Stomach (tissue), 4 donors: ENCODE data around the gene ING2.

ENCODE experiments used
- POLR2A ChIP-seq, 4 donors: fragments of 450-650 bp; IDR thresholded peaks; one replicate each; pipeline ENCODE4 v1.6.1; 2016; ENCODE audit warnings: antibody characterized with exemption in 4 of 4, control low read depth in 2 of 4, mild to moderate bottlenecking in 1 of 4, moderate library complexity in 1 of 4
- TF ChIP-seq, protein P1 (sequence below), 7 experiments: fragments of 450-650 bp in 4 of 7; fragments of 200-600 bp in 3 of 7; sonication (generic) in 3 of 7; IDR thresholded peaks; one replicate each; pipeline ENCODE4 v1.5.1; 2016 to 2019; ENCODE audit warnings: antibody characterized with exemption in 7 of 7, control low read depth in 2 of 7, mild to moderate bottlenecking in 1 of 7

- TF ChIP-seq POLR2A (IDR thresholded peaks at IDR 0.05) = no peak
- TF ChIP-seq, protein P1, sequence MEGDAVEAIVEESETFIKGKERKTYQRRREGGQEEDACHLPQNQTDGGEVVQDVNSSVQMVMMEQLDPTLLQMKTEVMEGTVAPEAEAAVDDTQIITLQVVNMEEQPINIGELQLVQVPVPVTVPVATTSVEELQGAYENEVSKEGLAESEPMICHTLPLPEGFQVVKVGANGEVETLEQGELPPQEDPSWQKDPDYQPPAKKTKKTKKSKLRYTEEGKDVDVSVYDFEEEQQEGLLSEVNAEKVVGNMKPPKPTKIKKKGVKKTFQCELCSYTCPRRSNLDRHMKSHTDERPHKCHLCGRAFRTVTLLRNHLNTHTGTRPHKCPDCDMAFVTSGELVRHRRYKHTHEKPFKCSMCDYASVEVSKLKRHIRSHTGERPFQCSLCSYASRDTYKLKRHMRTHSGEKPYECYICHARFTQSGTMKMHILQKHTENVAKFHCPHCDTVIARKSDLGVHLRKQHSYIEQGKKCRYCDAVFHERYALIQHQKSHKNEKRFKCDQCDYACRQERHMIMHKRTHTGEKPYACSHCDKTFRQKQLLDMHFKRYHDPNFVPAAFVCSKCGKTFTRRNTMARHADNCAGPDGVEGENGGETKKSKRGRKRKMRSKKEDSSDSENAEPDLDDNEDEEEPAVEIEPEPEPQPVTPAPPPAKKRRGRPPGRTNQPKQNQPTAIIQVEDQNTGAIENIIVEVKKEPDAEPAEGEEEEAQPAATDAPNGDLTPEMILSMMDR (IDR thresholded peaks at IDR 0.05) = no peak
These were observed 12.3 kb downstream of the ING2 start for GRCh38 chr4:183517194-183517593.
